GM12878 (cell line): Measurements from ENCODE around the gene CLPSL1. TPM values are rescaled to one million over a fixed set of nuclear protein-coding genes. Genes with fewer than 3 reads are reported as not detected.

Experiments
- ATAC-seq: fragments of 200-7000 bp; cut with Tn5 transposase; 3 replicates; pipeline ENCODE4 v1.9.1; 2020; ENCODE audit warnings: mild to moderate bottlenecking, moderate library complexity
- BruUV-seq: library from RNA; stranded (reverse); fragments of 400-500 nt; replicated peaks from 2 replicates; lab custom pipeline; 2021; lab: Mats Ljungman, UMichigan
- CTCF ChIA-PET: fragments of 300-600 bp; sonication (Branson Sonifier 250); formaldehyde crosslinking; extraction: SDS; loops from one replicate; lab custom pipeline; 2021; ENCODE audit warnings: inconsistent platforms; lab: Yijun Ruan, JAX
- POLR2A ChIA-PET: fragments of 350-600 bp; formaldehyde crosslinking; extraction: SDS; loops from one replicate; lab custom pipeline; 2021; ENCODE audit warnings: inconsistent platforms; lab: Charles Lee
- RAD21 ChIA-PET: fragments of 300-600 bp; sonication (Branson Sonifier 250); formaldehyde crosslinking; loops from one replicate; lab custom pipeline; 2023; ENCODE audit warnings: antibody characterized with exemption; ENCODE audit not compliant: unreplicated experiment; lab: Charles Lee
- SMC1A ChIA-PET: fragments of 300-600 bp; sonication (Branson Sonifier 250); formaldehyde crosslinking; loops from one replicate; lab custom pipeline; 2023; ENCODE audit not compliant: unreplicated experiment, uncharacterized antibody; lab: Charles Lee
- DNase-seq: peaks from one replicate; pipeline ENCODE4 v3.0.0-alpha.2; 2011; ENCODE audit warnings: low read depth, low spot score
- FAIRE-seq: peaks from 3 replicates; lab custom pipeline; 2011; peaks lifted over from hg19 to GRCh38; lab: Jason Lieb, UNC
- H2AFZ ChIP-seq: 2 replicates; pipeline ENCODE4 v1.6.0; 2011; ENCODE audit warnings: low read depth, low read length, control low read depth; ENCODE audit not compliant: control insufficient read depth
- H3K27ac ChIP-seq: 2 replicates; pipeline ENCODE4 v1.5.1; 2011; ENCODE audit warnings: control low read depth; ENCODE audit not compliant: control insufficient read depth, insufficient read depth
- H3K27me3 ChIP-seq, 2 experiments: replicated peaks in 1 of 2; 2 replicates each; pipeline versions ENCODE4 v1.6.0 to v1.6.1; 2011; ENCODE audit warnings: low read length in 1 of 2; ENCODE audit not compliant: control insufficient read depth in 2 of 2, insufficient read depth in 2 of 2
- H3K36me3 ChIP-seq, 2 experiments: 2 replicates each; pipeline ENCODE4 v1.5.1; 2011; ENCODE audit warnings: low read length in 1 of 2; ENCODE audit not compliant: control insufficient read depth in 2 of 2, insufficient read depth in 2 of 2
- H3K4me1 ChIP-seq: 2 replicates; pipeline ENCODE4 v1.6.1; 2011; ENCODE audit warnings: mild to moderate bottlenecking, low read length, moderate library complexity, mixed read lengths; ENCODE audit not compliant: control insufficient read depth, insufficient read depth
- H3K4me2 ChIP-seq: 2 replicates; pipeline ENCODE4 v1.6.0; 2011; ENCODE audit warnings: control low read depth; ENCODE audit not compliant: control insufficient read depth, insufficient read depth
- H3K4me3 ChIP-seq: fragments of 200-600 bp; sonication (generic); 2 replicates; pipeline ENCODE4 v1.5.1; 2016
- H3K79me2 ChIP-seq: 2 replicates; pipeline ENCODE4 v1.6.0; 2011; ENCODE audit warnings: low read length; ENCODE audit not compliant: control insufficient read depth, insufficient read depth
- H3K9ac ChIP-seq: 2 replicates; pipeline ENCODE4 v1.8.0; 2011; ENCODE audit warnings: low read length, control low read depth, mixed read lengths; ENCODE audit not compliant: control insufficient read depth, insufficient read depth
- H3K9me3 ChIP-seq: replicated peaks from 3 replicates; pipeline ENCODE4 v1.5.1; 2011; ENCODE audit warnings: mild to moderate bottlenecking, low read length; ENCODE audit not compliant: control insufficient read depth, insufficient read depth
- H4K20me1 ChIP-seq: 2 replicates; pipeline ENCODE4 v1.6.0; 2011; ENCODE audit not compliant: control insufficient read depth, insufficient read depth
- ASH2L ChIP-seq: fragments of 300-600, 200-600 bp; sonication (generic); IDR thresholded peaks from 2 replicates; pipeline ENCODE4 v1.6.1; 2017; ENCODE audit warnings: low read depth, mild to moderate bottlenecking, borderline replicate concordance
- ATF7 ChIP-seq: fragments of 450-650 bp; IDR thresholded peaks from 2 replicates; pipeline ENCODE4 v1.6.1; 2016; ENCODE audit warnings: low read depth, mild to moderate bottlenecking
- BHLHE40 ChIP-seq, 2 experiments: fragments of 450-650 bp in 1 of 2; IDR thresholded peaks; 2 replicates each; pipeline ENCODE4 v1.6.1; 2011 to 2017; ENCODE audit warnings: low read depth in 2 of 2, borderline replicate concordance in 1 of 2, improper control_type of control experiment in 1 of 2, low read length in 1 of 2, mild to moderate bottlenecking in 1 of 2
- CEBPB ChIP-seq, 2 experiments: fragments of 150-350 bp in 1 of 2; IDR thresholded peaks; 2 replicates each; pipeline ENCODE4 v1.6.1; 2012 to 2014; ENCODE audit warnings: low read depth in 2 of 2, low read length in 2 of 2, borderline replicate concordance in 1 of 2, inconsistent platforms in 1 of 2
- CREM ChIP-seq: IDR thresholded peaks from 2 replicates; pipeline ENCODE4 v1.6.1; 2014; ENCODE audit warnings: antibody characterized with exemption, low read depth
- ETV6 ChIP-seq, 2 experiments: fragments of 450-650 bp in 1 of 2; IDR thresholded peaks in 1 of 2; conservative IDR thresholded peaks in 1 of 2; 2 replicates each; pipeline ENCODE4 v1.6.1; 2014; ENCODE audit warnings: antibody characterized with exemption in 1 of 2, borderline replicate concordance in 1 of 2, low read depth in 1 of 2, mild to moderate bottlenecking in 1 of 2, moderate library complexity in 1 of 2
- EZH2 ChIP-seq: IDR thresholded peaks from 2 replicates; pipeline ENCODE4 v1.6.1; 2012; ENCODE audit warnings: low read depth, mild to moderate bottlenecking, control low read depth, inconsistent platforms, low read length, borderline replicate concordance; ENCODE audit not compliant: control insufficient read depth
- GATAD2B ChIP-seq: fragments of 450-650 bp; conservative IDR thresholded peaks from 2 replicates; pipeline ENCODE4 v1.6.1; 2017; ENCODE audit warnings: low read depth, mild to moderate bottlenecking, moderate library complexity
- NR2C1 ChIP-seq: fragments of 450-650 bp; IDR thresholded peaks from 2 replicates; pipeline ENCODE4 v1.6.1; 2017; ENCODE audit warnings: antibody characterized with exemption, mild to moderate bottlenecking, moderate library complexity
- RUNX3 ChIP-seq: IDR thresholded peaks from 2 replicates; pipeline ENCODE4 v1.6.1; 2012; ENCODE audit warnings: low read length, inconsistent platforms
- SMAD5 ChIP-seq: IDR thresholded peaks from 2 replicates; pipeline ENCODE4 v1.6.1; 2016; ENCODE audit warnings: antibody characterized with exemption, low read depth
- WGBS: methylation state at CpG from one replicate; pipeline ENCODE4 v1.1.6; 2016; ENCODE audit warnings: low lambda C conversion rate; ENCODE audit not compliant: insufficient replicate concordance, insufficient coverage; ENCODE audit errors: missing lambda C conversion rate; 5-methylcytosine and 5-hydroxymethylcytosine counted together
- in situ Hi-C: fragments of 300-500 bp; cut with MboI; formaldehyde crosslinking; loops from 9 replicates; pipeline ENCODE4 v1.14.3; 2018; ENCODE audit warnings: mixed read lengths
- intact Hi-C: fragments of 100-400 bp; cut with micrococcal nuclease; formaldehyde crosslinking; loops from one replicate; pipeline ENCODE4 v1.14.2; 2022; ENCODE audit not compliant: unreplicated experiment
- polyA plus RNA-seq, 11 experiments: library from polyadenylated mRNA; depleted of rRNA in 4 of 11; unstranded in 6 of 11; stranded (reverse) in 5 of 11; fragments of >200 nt; fragmentation: Nextera tagmentation in 4 of 11; fragmentation: Illumina TruSeq in 1 of 11; extraction: Ambion mirVana in 4 of 11; extraction: Trizol in 1 of 11; gene quantifications; 1 replicate in 1 of 11; 2 replicates in 10 of 11; pipeline versions ENCODE4 v1.2.1 to v1.2.3, GENCODE V29; 2011 to 2016; ENCODE audit warnings: inconsistent platforms in 2 of 11, missing spikeins in 2 of 11, low read depth in 1 of 11
- total RNA-seq, 4 experiments: library from RNA; depleted of rRNA in 3 of 4; stranded (reverse); fragments of >200 nt in 3 of 4; fragmentation: Illumina TruSeq in 1 of 4; extraction: Trizol in 1 of 4; gene quantifications; 2 replicates each; pipeline versions ENCODE4 v1.2.1 to v1.2.3, GENCODE V29; 2013 to 2021
- TF ChIP-seq, protein P1 (sequence below): fragments of 450-650 bp; IDR thresholded peaks from 2 replicates; pipeline ENCODE4 v1.6.1; 2016; ENCODE audit warnings: mild to moderate bottlenecking
- TF ChIP-seq, protein P2 (sequence below): fragments of 450-650 bp; formaldehyde crosslinking; IDR thresholded peaks from 2 replicates; pipeline ENCODE4 v1.5.0; 2022; ENCODE audit warnings: mild to moderate bottlenecking, missing genetic modification characterization
- TF ChIP-seq, protein P3 (sequence below): IDR thresholded peaks from 2 replicates; pipeline ENCODE4 v1.6.1; 2012; ENCODE audit warnings: low read depth, low read length, improper control_type of control experiment
- TF ChIP-seq, protein P4 (sequence below): fragments of 450-650 bp; formaldehyde crosslinking; IDR thresholded peaks from 2 replicates; pipeline ENCODE4 v1.4.0; 2022; ENCODE audit warnings: mild to moderate bottlenecking, moderate library complexity

Gene CLPSL1
- total and polyA plus RNA-seq, 10 of the 15 experiments (the other 5 are each of a cell fraction or from before 2014, with no cell fraction given) = not detected

DNA sequence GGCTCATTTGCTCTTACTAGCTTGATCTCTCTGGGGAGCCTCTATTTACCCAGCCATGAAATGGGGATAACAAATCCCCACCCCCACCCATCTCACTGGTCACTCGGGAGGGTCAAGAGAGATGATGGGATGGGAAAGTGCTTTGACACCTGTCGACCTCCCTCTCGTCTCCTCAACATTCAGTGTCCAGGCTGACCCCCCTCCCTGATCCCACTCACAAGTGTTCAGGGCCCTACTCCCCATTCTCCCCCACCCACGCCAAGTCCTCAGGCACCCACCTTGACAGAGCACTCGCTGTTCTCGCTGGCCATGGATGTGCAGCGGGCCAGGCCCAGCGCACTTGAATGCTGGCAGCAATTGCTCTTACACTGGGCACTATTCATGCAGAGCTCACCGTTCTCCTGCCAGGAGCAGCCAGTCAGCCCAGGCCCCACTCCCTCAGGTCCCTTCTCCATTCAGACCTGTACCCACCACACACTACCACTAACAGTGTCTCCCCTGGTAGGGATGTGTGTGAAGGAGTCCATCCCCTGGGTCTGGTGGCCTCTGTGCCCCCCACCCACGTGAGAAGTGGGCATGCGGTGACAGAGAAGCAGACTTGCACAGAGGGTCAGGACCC is 14.7 kb downstream of the CLPSL1 start:
- no peak for ATAC-seq
- Histone ChIP-seq H3K36me3 (no peaks in the 10 kb centered on the region), H2AFZ (no peak overlapping the region), H3K9me3 (no peaks in the 10 kb centered on the region), H3K27me3 (peaks cover 0 to 1% of the 10 kb centered on the region in 2 experiments; a peak in 1 of 4 replicates), H3K4me1 (no peaks in the 10 kb centered on the region), H3K4me2 (no peak overlapping the region), H3K79me2 (no peaks in the 10 kb centered on the region), H3K4me3 (no peak overlapping the region), H3K9ac (no peak overlapping the region), H3K27ac (no peak overlapping the region), H4K20me1 (no peaks in the 10 kb centered on the region)
- ChIA-PET POLR2A (no interaction called here), CTCF (no interaction called here), SMC1A (no interaction called here), RAD21 (no interaction called here)
- no peak for DNase-seq
- in situ Hi-C loops (no loop called here), intact Hi-C loops (no loop called here)
- 27% methylated on average over 11 of the region's 11 CpGs for WGBS
- FAIRE-seq = no peak
- no TSS peak for BruUV-seq
- TF ChIP-seq EZH2 (no peak), ASH2L (no peak), ATF7 (no peak), RUNX3 (no peak), NR2C1 (no peak), GATAD2B (no peak), CREM (no peak), SMAD5 (no peak), BHLHE40 (IDR thresholded peaks at IDR 0.05; ENCODE audit: borderline replicate concordance in 1 of 2, low read depth in 2 of 2, low read length in 1 of 2) (no peak), ETV6 (conservative IDR thresholded peaks at IDR 0.05 in 1 of 2, IDR thresholded peaks at IDR 0.05 in 1 of 2; ENCODE audit: borderline replicate concordance in 1 of 2, low read depth in 1 of 2) (no peak), CEBPB (IDR thresholded peaks at IDR 0.05; ENCODE audit: borderline replicate concordance in 1 of 2, low read depth in 2 of 2, low read length in 2 of 2) (no peak)
- TF ChIP-seq, protein P1, sequence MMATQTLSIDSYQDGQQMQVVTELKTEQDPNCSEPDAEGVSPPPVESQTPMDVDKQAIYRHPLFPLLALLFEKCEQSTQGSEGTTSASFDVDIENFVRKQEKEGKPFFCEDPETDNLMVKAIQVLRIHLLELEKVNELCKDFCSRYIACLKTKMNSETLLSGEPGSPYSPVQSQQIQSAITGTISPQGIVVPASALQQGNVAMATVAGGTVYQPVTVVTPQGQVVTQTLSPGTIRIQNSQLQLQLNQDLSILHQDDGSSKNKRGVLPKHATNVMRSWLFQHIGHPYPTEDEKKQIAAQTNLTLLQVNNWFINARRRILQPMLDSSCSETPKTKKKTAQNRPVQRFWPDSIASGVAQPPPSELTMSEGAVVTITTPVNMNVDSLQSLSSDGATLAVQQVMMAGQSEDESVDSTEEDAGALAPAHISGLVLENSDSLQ = no peak
- TF ChIP-seq, protein P2, sequence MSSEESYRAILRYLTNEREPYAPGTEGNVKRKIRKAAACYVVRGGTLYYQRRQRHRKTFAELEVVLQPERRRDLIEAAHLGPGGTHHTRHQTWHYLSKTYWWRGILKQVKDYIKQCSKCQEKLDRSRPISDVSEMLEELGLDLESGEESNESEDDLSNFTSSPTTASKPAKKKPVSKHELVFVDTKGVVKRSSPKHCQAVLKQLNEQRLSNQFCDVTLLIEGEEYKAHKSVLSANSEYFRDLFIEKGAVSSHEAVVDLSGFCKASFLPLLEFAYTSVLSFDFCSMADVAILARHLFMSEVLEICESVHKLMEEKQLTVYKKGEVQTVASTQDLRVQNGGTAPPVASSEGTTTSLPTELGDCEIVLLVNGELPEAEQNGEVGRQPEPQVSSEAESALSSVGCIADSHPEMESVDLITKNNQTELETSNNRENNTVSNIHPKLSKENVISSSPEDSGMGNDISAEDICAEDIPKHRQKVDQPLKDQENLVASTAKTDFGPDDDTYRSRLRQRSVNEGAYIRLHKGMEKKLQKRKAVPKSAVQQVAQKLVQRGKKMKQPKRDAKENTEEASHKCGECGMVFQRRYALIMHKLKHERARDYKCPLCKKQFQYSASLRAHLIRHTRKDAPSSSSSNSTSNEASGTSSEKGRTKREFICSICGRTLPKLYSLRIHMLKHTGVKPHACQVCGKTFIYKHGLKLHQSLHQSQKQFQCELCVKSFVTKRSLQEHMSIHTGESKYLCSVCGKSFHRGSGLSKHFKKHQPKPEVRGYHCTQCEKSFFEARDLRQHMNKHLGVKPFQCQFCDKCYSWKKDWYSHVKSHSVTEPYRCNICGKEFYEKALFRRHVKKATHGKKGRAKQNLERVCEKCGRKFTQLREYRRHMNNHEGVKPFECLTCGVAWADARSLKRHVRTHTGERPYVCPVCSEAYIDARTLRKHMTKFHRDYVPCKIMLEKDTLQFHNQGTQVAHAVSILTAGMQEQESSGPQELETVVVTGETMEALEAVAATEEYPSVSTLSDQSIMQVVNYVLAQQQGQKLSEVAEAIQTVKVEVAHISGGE (CRISPR knock-in tag) = no peak
- TF ChIP-seq, protein P3, sequence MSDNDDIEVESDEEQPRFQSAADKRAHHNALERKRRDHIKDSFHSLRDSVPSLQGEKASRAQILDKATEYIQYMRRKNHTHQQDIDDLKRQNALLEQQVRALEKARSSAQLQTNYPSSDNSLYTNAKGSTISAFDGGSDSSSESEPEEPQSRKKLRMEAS = no peak
- TF ChIP-seq, protein P4, sequence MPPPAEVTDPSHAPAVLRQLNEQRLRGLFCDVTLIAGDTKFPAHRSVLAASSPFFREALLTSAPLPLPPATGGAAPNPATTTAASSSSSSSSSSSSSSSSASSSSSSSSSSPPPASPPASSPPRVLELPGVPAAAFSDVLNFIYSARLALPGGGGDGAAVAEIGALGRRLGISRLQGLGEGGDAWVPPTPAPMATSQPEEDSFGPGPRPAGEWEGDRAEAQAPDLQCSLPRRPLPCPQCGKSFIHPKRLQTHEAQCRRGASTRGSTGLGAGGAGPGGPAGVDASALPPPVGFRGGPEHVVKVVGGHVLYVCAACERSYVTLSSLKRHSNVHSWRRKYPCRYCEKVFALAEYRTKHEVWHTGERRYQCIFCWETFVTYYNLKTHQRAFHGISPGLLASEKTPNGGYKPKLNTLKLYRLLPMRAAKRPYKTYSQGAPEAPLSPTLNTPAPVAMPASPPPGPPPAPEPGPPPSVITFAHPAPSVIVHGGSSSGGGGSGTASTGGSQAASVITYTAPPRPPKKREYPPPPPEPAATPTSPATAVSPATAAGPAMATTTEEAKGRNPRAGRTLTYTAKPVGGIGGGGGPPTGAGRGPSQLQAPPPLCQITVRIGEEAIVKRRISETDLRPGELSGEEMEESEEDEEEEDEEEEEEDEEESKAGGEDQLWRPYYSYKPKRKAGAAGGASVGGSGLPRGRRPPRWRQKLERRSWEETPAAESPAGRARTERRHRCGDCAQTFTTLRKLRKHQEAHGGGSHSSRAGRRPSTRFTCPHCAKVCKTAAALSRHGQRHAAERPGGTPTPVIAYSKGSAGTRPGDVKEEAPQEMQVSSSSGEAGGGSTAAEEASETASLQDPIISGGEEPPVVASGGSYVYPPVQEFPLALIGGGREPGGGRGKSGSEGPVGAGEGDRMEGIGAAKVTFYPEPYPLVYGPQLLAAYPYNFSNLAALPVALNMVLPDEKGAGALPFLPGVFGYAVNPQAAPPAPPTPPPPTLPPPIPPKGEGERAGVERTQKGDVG (CRISPR knock-in tag) = no peak
